IMR-90 (cell line): ENCODE results near the gene TMEM176A. TPM values are rescaled to one million over a fixed set of nuclear protein-coding genes. Genes with fewer than 3 reads are reported as not detected.

Experiments used
- ATAC-seq: fragments of 200-7000 bp; cut with Tn5 transposase; 2 replicates; pipeline ENCODE4 v1.9.1; 2020; ENCODE audit warnings: low read depth, mild to moderate bottlenecking, moderate library complexity
- BruUV-seq: library from RNA; stranded (reverse); fragments of 400-500 nt; replicated peaks from 2 replicates; lab custom pipeline; 2021; lab: Mats Ljungman, UMichigan
- CTCF ChIA-PET: fragments of 300-600 bp; formaldehyde crosslinking; extraction: SDS; loops from one replicate; lab custom pipeline; 2021; ENCODE audit warnings: antibody characterized with exemption; lab: Yijun Ruan, JAX
- POLR2A ChIA-PET: fragments of 300-600 bp; sonication (Branson Sonifier 250); formaldehyde crosslinking; loops from one replicate; lab custom pipeline; 2022; ENCODE audit warnings: antibody characterized with exemption; ENCODE audit not compliant: unreplicated experiment; lab: Charles Lee
- DNase-seq: peaks from one replicate; pipeline ENCODE4 v3.0.0; 2013
- H2AFZ ChIP-seq: replicated peaks from 2 replicates; pipeline ENCODE3; 2013; ENCODE audit warnings: low read length, mild to moderate bottlenecking; ENCODE audit not compliant: poor library complexity
- H2AK5ac ChIP-seq: 2 replicates; pipeline ENCODE4 v1.6.1; 2013; ENCODE audit warnings: low read depth, low read length, inconsistent platforms
- H2AK9ac ChIP-seq: replicated peaks from 2 replicates; pipeline ENCODE3; 2013; ENCODE audit warnings: mild to moderate bottlenecking, low read depth, low read length, moderate library complexity; ENCODE audit not compliant: poor library complexity
- H2BK120ac ChIP-seq: 2 replicates; pipeline ENCODE4 v1.6.1; 2013; ENCODE audit warnings: low read depth, low read length, inconsistent platforms
- H2BK15ac ChIP-seq: 3 replicates; pipeline ENCODE4 v1.6.1; 2013; ENCODE audit warnings: low read depth, low read length, inconsistent platforms
- H2BK20ac ChIP-seq: 2 replicates; pipeline ENCODE4 v1.6.1; 2013; ENCODE audit warnings: low read depth, mild to moderate bottlenecking, inconsistent platforms, low read length, moderate library complexity
- H2BK5ac ChIP-seq: 2 replicates; pipeline ENCODE4 v1.6.1; 2013; ENCODE audit warnings: mild to moderate bottlenecking, low read depth, low read length, inconsistent platforms; ENCODE audit not compliant: poor library complexity, severe bottlenecking
- H3K14ac ChIP-seq: replicated peaks from 2 replicates; pipeline ENCODE4 v1.6.1; 2013; ENCODE audit warnings: low read depth, low read length, inconsistent platforms
- H3K18ac ChIP-seq: 2 replicates; pipeline ENCODE4 v1.6.1; 2013; ENCODE audit warnings: low read depth, low read length, control low read depth
- H3K23ac ChIP-seq: 2 replicates; pipeline ENCODE4 v1.6.1; 2013; ENCODE audit warnings: low read depth, low read length, inconsistent platforms
- H3K27ac ChIP-seq: 2 replicates; pipeline ENCODE4 v1.5.1; 2013; ENCODE audit warnings: mild to moderate bottlenecking, control low read depth, low read length; ENCODE audit not compliant: insufficient read depth
- H3K27me3 ChIP-seq: 2 replicates; pipeline ENCODE4 v1.6.1; 2013; ENCODE audit warnings: low read length; ENCODE audit not compliant: control insufficient read depth, insufficient read depth
- H3K36me3 ChIP-seq: 2 replicates; pipeline ENCODE4 v1.6.1; 2013; ENCODE audit warnings: low read length, mixed read lengths; ENCODE audit not compliant: control insufficient read depth, insufficient read depth
- H3K4ac ChIP-seq: 2 replicates; pipeline ENCODE4 v1.6.1; 2013; ENCODE audit warnings: low read depth, low read length, inconsistent platforms
- H3K4me1 ChIP-seq: 2 replicates; pipeline ENCODE4 v1.6.1; 2013; ENCODE audit warnings: low read length, mixed read lengths; ENCODE audit not compliant: control insufficient read depth, insufficient read depth
- H3K4me2 ChIP-seq: 2 replicates; pipeline ENCODE4 v1.6.1; 2013; ENCODE audit warnings: low read depth, mild to moderate bottlenecking, control low read depth, low read length, moderate library complexity
- H3K4me3 ChIP-seq: 2 replicates; pipeline ENCODE4 v1.5.1; 2013; ENCODE audit warnings: low read depth, mild to moderate bottlenecking, control low read depth, low read length, moderate library complexity; ENCODE audit not compliant: insufficient read depth
- H3K56ac ChIP-seq: 2 replicates; pipeline ENCODE4 v1.6.1; 2013; ENCODE audit warnings: low read length, inconsistent platforms; ENCODE audit not compliant: insufficient read depth; ENCODE audit errors: extremely low read depth
- H3K79me1 ChIP-seq, 2 experiments: 2 replicates each; pipeline ENCODE4 v1.6.1; 2013; ENCODE audit warnings: low read length in 2 of 2, inconsistent platforms in 1 of 2, low read depth in 1 of 2
- H3K9ac ChIP-seq: 2 replicates; pipeline ENCODE4 v1.6.1; 2013; ENCODE audit warnings: low read depth, low read length, control low read depth
- H3K9me1 ChIP-seq: 2 replicates; pipeline ENCODE4 v1.6.1; 2013; ENCODE audit warnings: low read length, inconsistent platforms; ENCODE audit not compliant: insufficient read depth
- H3K9me3 ChIP-seq: 2 replicates; pipeline ENCODE4 v1.6.1; 2013; ENCODE audit warnings: low read length; ENCODE audit not compliant: control insufficient read depth, insufficient read depth
- H4K20me1 ChIP-seq: 2 replicates; pipeline ENCODE4 v1.6.1; 2013; ENCODE audit warnings: low read length, inconsistent platforms; ENCODE audit not compliant: insufficient read depth
- H4K5ac ChIP-seq: 2 replicates; pipeline ENCODE4 v1.6.1; 2013; ENCODE audit warnings: mild to moderate bottlenecking, low read depth, low read length, control low read depth
- H4K8ac ChIP-seq, 2 experiments: 2 replicates each; pipeline ENCODE4 v1.6.1; 2013; ENCODE audit warnings: low read depth in 2 of 2, low read length in 2 of 2, control low read depth in 1 of 2, inconsistent platforms in 1 of 2
- H4K91ac ChIP-seq: 2 replicates; pipeline ENCODE4 v1.6.1; 2013; ENCODE audit warnings: low read depth, low read length, inconsistent platforms; ENCODE audit not compliant: insufficient read depth
- BHLHE40 ChIP-seq: fragments of 150-350 bp; IDR thresholded peaks from 2 replicates; pipeline ENCODE4 v1.6.1; 2016; ENCODE audit warnings: mild to moderate bottlenecking, low read depth, low read length
- CEBPB ChIP-seq: IDR thresholded peaks from 2 replicates; pipeline ENCODE4 v1.6.1; 2012; ENCODE audit warnings: low read depth, low read length, improper control_type of control experiment
- CHD1 ChIP-seq: IDR thresholded peaks from 2 replicates; pipeline ENCODE4 v1.6.1; 2012; ENCODE audit warnings: low read depth, low read length, improper control_type of control experiment
- CTCF ChIP-seq: conservative IDR thresholded peaks from 2 replicates; pipeline ENCODE4 v1.5.1; 2012; ENCODE audit warnings: mild to moderate bottlenecking, low read depth, low read length, improper control_type of control experiment
- ELK1 ChIP-seq: fragments of 150-350 bp; IDR thresholded peaks from 2 replicates; pipeline ENCODE4 v1.6.1; 2016; ENCODE audit warnings: low read depth, mild to moderate bottlenecking, low read length, moderate library complexity, borderline replicate concordance
- FOS ChIP-seq: fragments of 150-350 bp; IDR thresholded peaks from 2 replicates; pipeline ENCODE4 v1.6.1; 2016; ENCODE audit warnings: low read depth, low read length
- MAFK ChIP-seq: IDR thresholded peaks from 2 replicates; pipeline ENCODE4 v1.6.1; 2012; ENCODE audit warnings: low read depth, low read length, improper control_type of control experiment
- MAZ ChIP-seq: IDR thresholded peaks from 2 replicates; pipeline ENCODE4 v1.6.1; 2012; ENCODE audit warnings: low read depth, mild to moderate bottlenecking, low read length, improper control_type of control experiment, moderate library complexity, borderline replicate concordance
- MXI1 ChIP-seq: IDR thresholded peaks from 2 replicates; pipeline ENCODE4 v1.6.1; 2012; ENCODE audit warnings: low read depth, mild to moderate bottlenecking, low read length, moderate library complexity, borderline replicate concordance
- NFE2L2 ChIP-seq: fragments of 150-350 bp; IDR thresholded peaks from 2 replicates; pipeline ENCODE4 v1.6.1; 2016; ENCODE audit warnings: low read depth, mild to moderate bottlenecking, low read length
- POLR2A ChIP-seq: IDR thresholded peaks from 2 replicates; pipeline ENCODE4 v1.6.1; 2012; ENCODE audit warnings: mild to moderate bottlenecking, low read depth, low read length
- RAD21 ChIP-seq: IDR thresholded peaks from 2 replicates; pipeline ENCODE4 v1.6.1; 2012; ENCODE audit warnings: low read length, improper control_type of control experiment
- RCOR1 ChIP-seq: IDR thresholded peaks from 2 replicates; pipeline ENCODE4 v1.6.1; 2012; ENCODE audit warnings: mild to moderate bottlenecking, low read length, improper control_type of control experiment; ENCODE audit not compliant: insufficient replicate concordance
- RFX5 ChIP-seq: IDR thresholded peaks from 2 replicates; pipeline ENCODE4 v1.8.0; 2012; ENCODE audit warnings: low read depth, mild to moderate bottlenecking, low read length, moderate library complexity
- SMC3 ChIP-seq: fragments of 150-350 bp; IDR thresholded peaks from 2 replicates; pipeline ENCODE4 v1.6.1; 2016; ENCODE audit warnings: low read depth, mild to moderate bottlenecking, antibody characterized with exemption, low read length, moderate library complexity
- WGBS, 2 experiments: methylation state at CpG; one replicate each; pipeline versions ENCODE4 v1.1.5 to v1.1.7; 2013; ENCODE audit warnings: missing lambda C conversion rate in 2 of 2; ENCODE audit not compliant: insufficient read length in 1 of 2; ENCODE audit errors: extremely low coverage in 2 of 2; 5-methylcytosine and 5-hydroxymethylcytosine counted together
- dilution Hi-C: fragments of 300-500 bp; cut with HindIII; formaldehyde crosslinking; loops from one replicate; pipeline ENCODE4 v1.14.3; 2018; ENCODE audit warnings: low sequenced_read_pairs; ENCODE audit not compliant: unreplicated experiment
- in situ Hi-C: fragments of 300-500 bp; cut with MboI; formaldehyde crosslinking; loops from 3 replicates; pipeline ENCODE4 v1.14.3; 2019; ENCODE audit warnings: low sequenced_read_pairs, inconsistent platforms, mixed read lengths
- intact Hi-C: fragments of 100-400 bp; cut with micrococcal nuclease; formaldehyde crosslinking; loops from 2 replicates; pipeline ENCODE4 v1.10.0; 2022
- polyA plus RNA-seq, 3 experiments: library from polyadenylated mRNA; depleted of rRNA; stranded (reverse); fragments of >200 nt; gene quantifications; 2 replicates each; pipeline ENCODE4 v1.2.3, GENCODE V29; 2012; ENCODE audit warnings: low replicate concordance in 1 of 3
- total RNA-seq: library from RNA; depleted of rRNA; stranded (reverse); fragments of >200 nt; gene quantifications from 2 replicates; pipeline ENCODE4 v1.2.3, GENCODE V29; 2012
- TF ChIP-seq, protein P1 (sequence below): fragments of 150-350 bp; IDR thresholded peaks from 2 replicates; pipeline ENCODE4 v1.6.1; 2017; ENCODE audit warnings: mild to moderate bottlenecking, antibody characterized with exemption, low read length, low read depth

Gene TMEM176A
- total and polyA plus RNA-seq, 2 of the 4 experiments (the other 2 are of a cell fraction) = not detected

DNA sequence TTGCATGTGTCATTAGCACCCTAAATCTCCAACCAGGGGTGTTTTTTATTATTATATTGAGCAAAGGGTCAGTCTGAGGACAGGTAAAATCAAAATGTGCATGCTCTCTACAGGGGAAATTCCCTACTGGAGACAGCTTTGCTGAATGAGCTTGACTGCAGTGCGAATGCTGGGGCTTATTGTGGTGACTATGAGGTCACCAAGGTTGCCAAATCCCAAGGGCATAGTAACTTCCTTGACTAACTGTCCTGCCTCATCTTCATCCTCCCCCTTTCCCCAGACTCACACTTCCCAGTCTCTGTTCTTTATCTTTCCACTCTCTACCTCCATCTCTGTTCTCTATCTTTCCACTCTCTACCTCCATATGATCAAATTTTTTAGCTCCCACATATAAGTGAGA is 28.9 kb downstream of the TMEM176A start:
- H3K18ac ChIP-seq = no peak overlapping the region
- no peak overlapping the region for H2AK5ac ChIP-seq
- CTCF ChIA-PET = no interaction called here
- no peak overlapping the region for H3K9ac ChIP-seq
- no peaks in the 10 kb centered on the region for H3K9me1 ChIP-seq
- H3K9me3 ChIP-seq = no peaks in the 10 kb centered on the region; the same call in 1 of the 2 replicates
- no peak overlapping the region for H3K27ac ChIP-seq
- no peaks in the 10 kb centered on the region for H3K4me1 ChIP-seq
- no TSS peak for BruUV-seq
- H3K36me3 ChIP-seq = no peaks in the 10 kb centered on the region
- H4K8ac ChIP-seq = no peak overlapping the region
- no peaks in the 10 kb centered on the region for H4K20me1 ChIP-seq
- no peak overlapping the region for H2BK120ac ChIP-seq
- no peak overlapping the region for H3K4me2 ChIP-seq
- no peak for ATAC-seq
- no peak overlapping the region for H2AK9ac ChIP-seq
- no peak overlapping the region for H4K91ac ChIP-seq
- no CpG with 5 or more reads among the region's 1 CpG for WGBS, 2 experiments
- dilution Hi-C loops = no loop called here
- H4K5ac ChIP-seq = no peak overlapping the region
- in situ Hi-C loops = no loop called here
- no peak overlapping the region for H3K23ac ChIP-seq
- no peak overlapping the region for H3K4me3 ChIP-seq
- POLR2A ChIA-PET = no interaction called here
- no peak overlapping the region for H3K56ac ChIP-seq
- no peak overlapping the region for H2BK5ac ChIP-seq
- no peak overlapping the region for H2AFZ ChIP-seq
- TF ChIP-seq ELK1 (no peak), NFE2L2 (no peak), POLR2A (no peak), BHLHE40 (no peak), CHD1 (no peak), RFX5 (no peak), MXI1 (no peak), MAZ (no peak), MAFK (no peak), CEBPB (no peak), FOS (no peak), RCOR1 (no peak), RAD21 (no peak), SMC3 (no peak), CTCF (no peak)
- TF ChIP-seq, protein P1, sequence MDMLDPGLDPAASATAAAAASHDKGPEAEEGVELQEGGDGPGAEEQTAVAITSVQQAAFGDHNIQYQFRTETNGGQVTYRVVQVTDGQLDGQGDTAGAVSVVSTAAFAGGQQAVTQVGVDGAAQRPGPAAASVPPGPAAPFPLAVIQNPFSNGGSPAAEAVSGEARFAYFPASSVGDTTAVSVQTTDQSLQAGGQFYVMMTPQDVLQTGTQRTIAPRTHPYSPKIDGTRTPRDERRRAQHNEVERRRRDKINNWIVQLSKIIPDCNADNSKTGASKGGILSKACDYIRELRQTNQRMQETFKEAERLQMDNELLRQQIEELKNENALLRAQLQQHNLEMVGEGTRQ = no peak
- H3K4ac ChIP-seq = no peak overlapping the region
- H3K14ac ChIP-seq = no peak overlapping the region
- H3K79me1 ChIP-seq = no peaks in the 10 kb centered on the region
- no peak overlapping the region for H2BK15ac ChIP-seq
- no peaks in the 10 kb centered on the region; the same call in 1 of the 2 replicates for H3K27me3 ChIP-seq
- H2BK20ac ChIP-seq = no peak overlapping the region
- intact Hi-C loops = no loop called here
- DNase-seq = no peak
